Measurements from ENCODE around the gene STAG1. TPM values are rescaled to one million over a fixed set of nuclear protein-coding genes. Genes with fewer than 3 reads are reported as not detected.

The STAG1 gene
- total RNA-seq, 1 donor = 58.6 TPM

GRCh38 chr3:136543385-136543784, 208.8 kb downstream of the STAG1 start:
- Histone ChIP-seq H3K4me3 (ENCODE audit: insufficient read depth, low read length) (no peak overlapping the region), H3K36me3 (ENCODE audit: insufficient read depth, low read length) (no peaks in the 10 kb centered on the region), H3K27ac (ENCODE audit: low read depth, low read length) (peak overlapping the region; percentile 27), H3K27me3 (ENCODE audit: insufficient read depth, low read length) (no peaks in the 10 kb centered on the region), H2AFZ (ENCODE audit: low read length) (no peak overlapping the region), H3K4me2 (ENCODE audit: insufficient read depth, low read length) (peak overlapping the region; percentile 22), H3K9me3 (ENCODE audit: low read depth, low read length) (no peaks in the 10 kb centered on the region), H3K79me2 (ENCODE audit: insufficient read depth, low read length) (peaks cover 5% of the 10 kb centered on the region), H4K20me1 (ENCODE audit: insufficient read depth, low read length) (no peaks in the 10 kb centered on the region), H3K4me1 (ENCODE audit: insufficient read depth, low read length) (peaks cover 27% of the 10 kb centered on the region)
- TF ChIP-seq CTCF (IDR thresholded peaks at IDR 0.05; ENCODE audit: extremely low read depth, low read depth, low read length) = no peak
- no peak for DNase-seq (ENCODE audit: insufficient read length, low spot score, missing footprints)

GRCh38 chr3:136535906-136536305, 216.3 kb downstream of the STAG1 start:
- DNase-seq (ENCODE audit: insufficient read length, low spot score, missing footprints) = peak; percentile 62
- no peaks in the 10 kb centered on the region for H3K36me3 ChIP-seq (ENCODE audit: insufficient read depth, low read length)

GRCh38 chr3:136532766-136533165, 219.4 kb downstream of the STAG1 start:
- Histone ChIP-seq H2AFZ (ENCODE audit: low read length) (no peak overlapping the region), H3K4me1 (ENCODE audit: insufficient read depth, low read length) (no peaks in the 10 kb centered on the region), H3K9me3 (ENCODE audit: low read depth, low read length) (peaks cover 4% of the 10 kb centered on the region), H4K20me1 (ENCODE audit: insufficient read depth, low read length) (no peaks in the 10 kb centered on the region), H3K79me2 (ENCODE audit: insufficient read depth, low read length) (peaks cover 34% of the 10 kb centered on the region), H3K27ac (ENCODE audit: low read depth, low read length) (no peak overlapping the region), H3K36me3 (ENCODE audit: insufficient read depth, low read length) (no peaks in the 10 kb centered on the region), H3K4me2 (ENCODE audit: insufficient read depth, low read length) (no peak overlapping the region), H3K27me3 (ENCODE audit: insufficient read depth, low read length) (no peaks in the 10 kb centered on the region), H3K4me3 (ENCODE audit: insufficient read depth, low read length) (no peak overlapping the region)
- DNase-seq (ENCODE audit: insufficient read length, low spot score, missing footprints) = no peak
- no peak for TF ChIP-seq CTCF (IDR thresholded peaks at IDR 0.05; ENCODE audit: extremely low read depth, low read depth, low read length)

More at GRCh38 chr3:136535906-136536305, 216.3 kb downstream of the STAG1 start:
- no peak overlapping the region for H3K4me3 ChIP-seq (ENCODE audit: insufficient read depth, low read length)
- H2AFZ ChIP-seq (ENCODE audit: low read length) = no peak overlapping the region
- peaks cover 4% of the 10 kb centered on the region for H3K9me3 ChIP-seq (ENCODE audit: low read depth, low read length)
- H3K27ac ChIP-seq (ENCODE audit: low read depth, low read length) = no peak overlapping the region
- no peak for TF ChIP-seq CTCF (IDR thresholded peaks at IDR 0.05; ENCODE audit: extremely low read depth, low read depth, low read length)
- H3K27me3 ChIP-seq (ENCODE audit: insufficient read depth, low read length) = no peaks in the 10 kb centered on the region
- no peaks in the 10 kb centered on the region for H4K20me1 ChIP-seq (ENCODE audit: insufficient read depth, low read length)
- no peak overlapping the region for H3K4me2 ChIP-seq (ENCODE audit: insufficient read depth, low read length)
- H3K4me1 ChIP-seq (ENCODE audit: insufficient read depth, low read length) = no peaks in the 10 kb centered on the region
- H3K79me2 ChIP-seq (ENCODE audit: insufficient read depth, low read length) = peaks cover 17% of the 10 kb centered on the region

GRCh38 chr3:136518102-136518501, 234.1 kb downstream of the STAG1 start:
- no peak for DNase-seq (ENCODE audit: insufficient read length, low spot score, missing footprints)
- Histone ChIP-seq H3K4me2 (ENCODE audit: insufficient read depth, low read length) (no peak overlapping the region), H3K27me3 (ENCODE audit: insufficient read depth, low read length) (no peaks in the 10 kb centered on the region), H3K27ac (ENCODE audit: low read depth, low read length) (no peak overlapping the region), H3K4me3 (ENCODE audit: insufficient read depth, low read length) (no peak overlapping the region), H2AFZ (ENCODE audit: low read length) (no peak overlapping the region), H4K20me1 (ENCODE audit: insufficient read depth, low read length) (no peaks in the 10 kb centered on the region), H3K4me1 (ENCODE audit: insufficient read depth, low read length) (no peaks in the 10 kb centered on the region), H3K9me3 (ENCODE audit: low read depth, low read length) (no peaks in the 10 kb centered on the region), H3K36me3 (ENCODE audit: insufficient read depth, low read length) (peaks cover 4% of the 10 kb centered on the region), H3K79me2 (ENCODE audit: insufficient read depth, low read length) (no peaks in the 10 kb centered on the region)
- no peak for TF ChIP-seq CTCF (IDR thresholded peaks at IDR 0.05; ENCODE audit: extremely low read depth, low read depth, low read length)
